HepG2 (cell line): ENCODE measurements around the gene ZFAND3. TPM values are rescaled to one million over a fixed set of nuclear protein-coding genes. Genes with fewer than 3 reads are reported as not detected.

Experiments used
- ARID2 ChIP-seq: sonication (generic); formaldehyde crosslinking; IDR thresholded peaks from 2 replicates; pipeline ENCODE4 v1.8.1; 2022; ENCODE audit warnings: mild to moderate bottlenecking, missing genetic modification reagents, borderline replicate concordance
- ARNT2 ChIP-seq: sonication (generic); formaldehyde crosslinking; IDR thresholded peaks from 2 replicates; pipeline ENCODE4 v1.8.0; 2022; ENCODE audit warnings: mild to moderate bottlenecking, low read depth, missing genetic modification reagents, moderate library complexity
- ATF3 ChIP-seq: sonication (generic); formaldehyde crosslinking; IDR thresholded peaks from 2 replicates; pipeline ENCODE4 v1.4.0; 2020; ENCODE audit warnings: missing genetic modification reagents
- ATF4 ChIP-seq, 2 experiments: fragments of 450-650 bp in 1 of 2; sonication (generic) in 1 of 2; formaldehyde crosslinking; IDR thresholded peaks; 2 replicates each; pipeline versions ENCODE4 v1.5.0 to v1.8.0; 2020 to 2022; ENCODE audit warnings: mild to moderate bottlenecking in 1 of 2, missing genetic modification reagents in 1 of 2
- CEBPB ChIP-seq: IDR thresholded peaks from 2 replicates; pipeline ENCODE4 v1.6.1; 2011; ENCODE audit warnings: low read depth, low read length, improper control_type of control experiment, borderline replicate concordance
- ELF1 ChIP-seq: sonication (generic); formaldehyde crosslinking; IDR thresholded peaks from 2 replicates; pipeline ENCODE4 v1.4.0; 2020; ENCODE audit warnings: missing genetic modification reagents
- HIC2 ChIP-seq: sonication (generic); formaldehyde crosslinking; IDR thresholded peaks from 2 replicates; pipeline ENCODE4 v1.9.0; 2022; ENCODE audit warnings: low read depth, missing genetic modification reagents
- HMG20B ChIP-seq: conservative IDR thresholded peaks from 2 replicates; pipeline ENCODE4 v1.6.1; 2016; ENCODE audit warnings: missing genetic modification reagents, missing compliant biosample characterization
- HNF4G ChIP-seq, 2 experiments: sonication (generic) in 1 of 2; formaldehyde crosslinking in 1 of 2; IDR thresholded peaks; 2 replicates each; pipeline versions ENCODE4 v1.4.0 to v1.6.1; 2011 to 2020; ENCODE audit warnings: borderline replicate concordance in 2 of 2, low read depth in 2 of 2, mild to moderate bottlenecking in 2 of 2, low read length in 1 of 2, missing genetic modification reagents in 1 of 2, moderate library complexity in 1 of 2
- HNRNPL ChIP-seq: fragments of 200-400 bp; formaldehyde crosslinking; IDR thresholded peaks from 2 replicates; pipeline ENCODE4 v1.6.1; 2017; ENCODE audit warnings: mild to moderate bottlenecking, low read depth, low read length
- KAT8 ChIP-seq: IDR thresholded peaks from 2 replicates; pipeline ENCODE4 v1.6.1; 2016; ENCODE audit warnings: missing genetic modification reagents, missing compliant biosample characterization
- KDM5B ChIP-seq: sonication (generic); formaldehyde crosslinking; IDR thresholded peaks from 2 replicates; pipeline ENCODE4 v1.4.0; 2020; ENCODE audit warnings: missing genetic modification reagents, mild to moderate bottlenecking, borderline replicate concordance
- PRDM10 ChIP-seq: sonication (generic); formaldehyde crosslinking; IDR thresholded peaks from 2 replicates; pipeline ENCODE4 v1.4.0; 2020; ENCODE audit warnings: low read depth, missing genetic modification reagents
- RARA ChIP-seq: IDR thresholded peaks from 2 replicates; pipeline ENCODE4 v1.6.1; 2016; ENCODE audit warnings: missing genetic modification reagents, missing compliant biosample characterization
- SAP130 ChIP-seq: IDR thresholded peaks from 2 replicates; pipeline ENCODE4 v1.6.1; 2016; ENCODE audit warnings: low read depth
- TEAD3 ChIP-seq: optimal IDR thresholded peaks from 2 replicates; pipeline ENCODE3; 2016; ENCODE audit warnings: borderline replicate concordance
- ZNF3 ChIP-seq: IDR thresholded peaks from 2 replicates; pipeline ENCODE4 v1.7.0; 2017; ENCODE audit warnings: inconsistent platforms
- ZNF567 ChIP-seq: sonication (generic); formaldehyde crosslinking; IDR thresholded peaks from 2 replicates; pipeline ENCODE4 v1.8.1; 2023; ENCODE audit warnings: mild to moderate bottlenecking, missing genetic modification reagents, borderline replicate concordance
- ZNF784 ChIP-seq: sonication (generic); formaldehyde crosslinking; IDR thresholded peaks from 2 replicates; pipeline ENCODE4 v1.5.1; 2020; ENCODE audit warnings: missing genetic modification reagents, mild to moderate bottlenecking, borderline replicate concordance
- ZSCAN29 ChIP-seq: sonication (generic); formaldehyde crosslinking; conservative IDR thresholded peaks from 2 replicates; pipeline ENCODE4 v1.4.0; 2020; ENCODE audit warnings: mild to moderate bottlenecking, missing genetic modification reagents
- polyA plus RNA-seq, 8 experiments: library from polyadenylated mRNA; depleted of rRNA in 3 of 8; stranded (reverse) in 7 of 8; unstranded in 1 of 8; fragments of >200 nt; fragmentation: Illumina TruSeq in 4 of 8; extraction: Trizol in 4 of 8; gene quantifications; 2 replicates each; pipeline versions ENCODE4 v1.2.1 to v1.2.3, GENCODE V29; 2011 to 2016; ENCODE audit warnings: low read depth in 4 of 8, missing spikeins in 1 of 8, mixed read lengths in 1 of 8; ENCODE audit not compliant: insufficient read depth in 1 of 8
- total RNA-seq, 5 experiments: library from RNA; depleted of rRNA; stranded (reverse); fragments of >200 nt; fragmentation: Illumina TruSeq; extraction: Trizol; gene quantifications; 2 replicates each; pipeline ENCODE4 v1.2.3, GENCODE V29; 2016; ENCODE audit warnings: low read depth in 1 of 5

The ZFAND3 gene
- total and polyA plus RNA-seq, 2 of the 13 experiments (the other 11 are each of a cell fraction or from before 2014, with no cell fraction given): 16.4 to 17.1 TPM

GRCh38 chr6:37819802-37820717 is 533 bp downstream of the ZFAND3 start (continued):
- TF ChIP-seq HIC2 (CRISPR knock-in tag) (peak; percentile 74), ATF4 (CRISPR knock-in tag; IDR thresholded peaks at IDR 0.05) (peak in 1 of 2 experiments; percentile 73; a peak in 2 of 4 replicates), CEBPB (peak; percentile 80; the same call in 1 of the 2 replicates), KDM5B (CRISPR knock-in tag) (no peak), HNRNPL (0 out of 2 replicates have a peak, but pooled peaks have one; percentile 45), ZNF567 (no peak), ZSCAN29 (no peak), RARA (CRISPR knock-in tag) (peak; percentile 31; the same call in 1 of the 2 replicates), ARID2 (0 out of 2 replicates have a peak, but pooled peaks have one; percentile 24), ARNT2 (no peak), ELF1 (CRISPR knock-in tag) (no peak), PRDM10 (CRISPR knock-in tag) (peak; percentile 84), TEAD3 (CRISPR knock-in tag) (peak; percentile 40), ZNF784 (CRISPR knock-in tag) (no peak), ZNF3 (CRISPR knock-in tag) (no peak), ATF3 (CRISPR knock-in tag) (peak; percentile 95), KAT8 (CRISPR knock-in tag) (peak; percentile 39; the same call in 1 of the 2 replicates), HMG20B (CRISPR knock-in tag) (0 out of 2 replicates have a peak, but pooled peaks have one; percentile 23), SAP130 (peak; percentile 49), HNF4G (IDR thresholded peaks at IDR 0.05; ENCODE audit: borderline replicate concordance, low read depth, low read length) (0 out of 2 replicates have a peak, but pooled peaks have one; percentile 4), HNF4G (CRISPR knock-in tag; IDR thresholded peaks at IDR 0.05; ENCODE audit: borderline replicate concordance, low read depth) (no peak)
